ENCODE results near the gene ITGB4. TPM values are rescaled to one million over a fixed set of nuclear protein-coding genes. Genes with fewer than 3 reads are reported as not detected.

Gene ITGB4
- total RNA-seq, 1 experiment from 2014 or later: 0.28 TPM

DNA sequence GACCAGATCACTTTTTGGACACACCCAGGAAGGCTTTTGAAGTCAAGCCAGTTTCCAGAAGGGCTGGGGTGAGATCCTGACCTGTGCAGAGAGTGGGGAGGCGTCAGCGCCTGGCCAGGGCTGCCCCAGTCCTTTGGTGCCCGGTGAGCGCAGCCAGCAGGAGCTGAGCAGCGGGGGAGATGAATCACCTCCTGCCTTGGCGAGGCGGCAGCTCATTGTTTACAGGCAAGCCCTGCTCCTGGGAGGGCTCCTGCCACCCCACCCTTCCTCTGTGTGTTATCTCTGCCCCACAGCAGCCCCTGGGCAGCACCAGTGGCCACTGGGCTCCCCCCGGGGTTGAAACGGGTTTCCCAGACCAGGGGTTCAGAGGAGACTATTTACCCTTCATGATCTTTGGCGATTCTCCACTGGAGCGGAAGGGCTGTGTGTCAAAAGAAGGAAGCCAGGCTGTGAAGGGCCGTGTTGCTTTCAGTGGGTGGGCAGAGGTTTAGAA lies 14.1 kb upstream of the ITGB4 start:
- DNase-seq: no peak
- Histone ChIP-seq H3K4me3 (ENCODE audit: insufficient read depth, low read depth, low read length) (no peak overlapping the region), H3K36me3 (replicated peaks; ENCODE audit: control insufficient read depth, insufficient read depth, low read length) (peaks cover 26% of the 10 kb centered on the region), H3K27me3 (ENCODE audit: control insufficient read depth, insufficient read depth, low read length) (no peaks in the 10 kb centered on the region)

- no peak for DNase-seq
- Histone ChIP-seq H3K27me3 (ENCODE audit: control insufficient read depth, insufficient read depth, low read length) (no peaks in the 10 kb centered on the region), H3K4me3 (ENCODE audit: insufficient read depth, low read depth, low read length) (no peak overlapping the region), H3K36me3 (replicated peaks; ENCODE audit: control insufficient read depth, insufficient read depth, low read length) (peaks cover 1% of the 10 kb centered on the region)
These were observed 8.8 kb upstream of the ITGB4 start for GRCh38 chr17:75712446-75712845.

DNA sequence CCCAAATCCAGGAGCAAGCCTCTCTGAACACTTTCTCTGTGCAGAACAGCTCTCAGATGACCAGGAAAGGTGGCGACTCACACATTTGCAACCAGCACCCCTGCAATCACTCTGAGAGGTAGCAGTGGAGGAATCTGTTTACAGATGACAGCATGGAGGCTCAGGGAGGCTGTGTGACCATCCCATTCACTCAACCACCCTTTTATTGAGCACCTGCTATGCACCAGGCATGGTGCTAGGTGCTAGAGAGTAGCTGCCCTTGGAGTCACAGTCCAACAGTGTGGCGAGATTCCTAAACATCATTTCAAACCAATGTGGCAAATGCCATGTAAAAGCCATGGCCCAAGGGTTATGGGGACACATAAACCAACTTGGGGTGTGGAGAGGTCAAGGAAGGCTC lies 1.5 kb upstream of the ITGB4 start:
- H3K4me3 ChIP-seq (ENCODE audit: insufficient read depth, low read depth, low read length): no peak overlapping the region

GRCh38 chr17:75721463-75722011 lies 278 bp downstream of the ITGB4 start:
- peak overlapping the region; percentile 49 for H3K4me3 ChIP-seq (ENCODE audit: insufficient read depth, low read depth, low read length)
- H3K27me3 ChIP-seq (ENCODE audit: control insufficient read depth, insufficient read depth, low read length): peaks cover 22% of the 10 kb centered on the region
- no peaks in the 10 kb centered on the region for H3K36me3 ChIP-seq (replicated peaks; ENCODE audit: control insufficient read depth, insufficient read depth, low read length)
- no peak for DNase-seq

More for the DNA sequence above, 1.5 kb upstream of the ITGB4 start:
- Histone ChIP-seq H3K36me3 (replicated peaks; ENCODE audit: control insufficient read depth, insufficient read depth, low read length) (no peaks in the 10 kb centered on the region), H3K27me3 (ENCODE audit: control insufficient read depth, insufficient read depth, low read length) (peaks cover 22% of the 10 kb centered on the region)
- DNase-seq: no peak

DNA sequence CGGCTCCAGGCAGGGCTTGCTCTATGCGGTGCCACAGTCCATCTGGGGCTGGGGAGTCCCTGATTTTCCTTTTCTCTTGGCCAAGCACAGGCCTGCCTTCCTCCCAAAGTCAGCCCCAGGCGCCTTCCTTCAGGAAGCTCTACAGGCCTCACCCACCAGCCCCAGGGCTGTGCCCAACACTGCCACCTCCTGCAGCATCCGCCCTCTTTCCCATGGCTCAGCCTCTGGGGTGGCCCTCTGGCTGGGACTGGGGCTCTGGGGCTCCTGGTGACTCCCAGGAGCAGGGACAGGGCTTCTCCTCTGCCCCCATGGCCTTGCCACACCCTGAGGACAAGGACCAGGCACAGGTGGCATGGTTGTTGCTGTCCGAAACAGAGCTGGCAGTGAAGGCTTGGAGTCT lies 817 bp downstream of the ITGB4 start:
- Histone ChIP-seq H3K27me3 (ENCODE audit: control insufficient read depth, insufficient read depth, low read length) (peaks cover 22% of the 10 kb centered on the region), H3K4me3 (ENCODE audit: insufficient read depth, low read depth, low read length) (no peak overlapping the region), H3K36me3 (replicated peaks; ENCODE audit: control insufficient read depth, insufficient read depth, low read length) (no peaks in the 10 kb centered on the region)
- DNase-seq: peak; percentile 63

DNA sequence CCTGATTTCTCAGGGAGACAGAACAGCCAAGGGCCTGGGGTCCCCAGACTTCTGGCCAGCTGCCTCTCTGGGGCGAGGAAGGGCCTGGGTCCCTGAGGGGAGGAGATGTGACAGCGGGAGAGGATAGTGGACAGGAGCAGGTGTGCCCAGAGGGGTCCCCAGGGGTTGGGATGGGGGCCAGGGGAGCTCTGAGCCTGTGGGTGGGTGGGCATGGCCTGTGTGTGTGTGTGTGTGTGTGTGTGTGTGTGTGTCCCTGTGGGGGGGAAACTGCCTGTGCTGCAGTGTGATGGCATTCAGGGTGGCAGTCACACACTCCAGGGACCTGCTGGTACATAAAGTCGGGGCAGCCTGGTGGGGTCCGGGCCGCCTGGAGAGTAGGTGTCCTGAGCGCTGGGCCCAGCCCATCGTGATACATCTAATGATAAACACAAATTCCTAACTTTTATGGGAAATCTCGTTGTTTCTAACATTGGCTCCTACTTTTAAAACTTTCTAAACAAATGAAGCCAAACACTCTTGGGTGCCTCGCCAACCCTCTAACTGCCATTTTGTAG lies 1.4 kb downstream of the ITGB4 start:
- no peak overlapping the region for H3K4me3 ChIP-seq (ENCODE audit: insufficient read depth, low read depth, low read length)
- no peaks in the 10 kb centered on the region for H3K36me3 ChIP-seq (replicated peaks; ENCODE audit: control insufficient read depth, insufficient read depth, low read length)
- no peak for DNase-seq
- H3K27me3 ChIP-seq (ENCODE audit: control insufficient read depth, insufficient read depth, low read length): peaks cover 22% of the 10 kb centered on the region

DNA sequence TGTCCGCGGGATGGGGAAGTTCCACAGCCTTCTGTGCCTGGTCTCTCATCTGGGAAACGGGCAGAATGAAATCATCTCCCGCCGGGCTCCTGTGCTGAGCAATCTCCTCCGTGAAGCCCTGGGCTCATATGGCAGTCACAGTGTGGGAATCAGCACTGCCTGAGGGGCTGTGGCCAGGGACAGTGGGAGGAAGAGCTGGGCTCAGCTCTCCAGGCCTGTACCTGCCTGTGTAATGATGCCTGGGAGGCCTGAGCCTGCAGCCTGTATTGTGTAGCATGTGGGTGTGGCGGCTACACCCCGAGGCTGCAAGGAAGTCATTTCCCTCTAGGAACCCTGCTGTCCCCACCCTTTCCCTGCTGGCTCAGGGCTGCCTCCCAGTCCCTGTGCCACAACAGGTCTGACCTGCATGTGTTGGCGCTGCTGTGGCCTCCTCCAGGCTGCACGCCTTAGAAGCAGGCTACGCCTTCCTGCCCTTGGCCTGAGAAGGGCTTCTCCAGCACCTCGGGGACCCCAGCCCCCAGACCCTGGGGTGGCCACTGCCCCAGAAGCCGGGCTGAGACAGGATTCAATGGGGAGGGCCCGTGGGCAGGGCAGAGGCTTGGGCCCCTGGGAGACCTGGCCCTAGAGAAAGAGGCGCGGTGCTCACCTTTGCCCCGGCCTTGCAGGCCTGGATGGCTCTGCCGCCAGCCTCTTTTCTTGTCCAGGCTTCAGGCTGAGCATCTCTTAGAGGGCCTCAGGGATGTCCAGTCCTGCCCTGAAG lies 2.1 kb downstream of the ITGB4 start:
- no peak overlapping the region for H3K4me3 ChIP-seq (ENCODE audit: insufficient read depth, low read depth, low read length)

GRCh38 chr17:75724016-75725003 lies 3.1 kb downstream of the ITGB4 start:
- DNase-seq: no peak
- H3K27me3 ChIP-seq (ENCODE audit: control insufficient read depth, insufficient read depth, low read length): peaks cover 21% of the 10 kb centered on the region
- H3K36me3 ChIP-seq (replicated peaks; ENCODE audit: control insufficient read depth, insufficient read depth, low read length): no peaks in the 10 kb centered on the region
- no peak overlapping the region for H3K4me3 ChIP-seq (ENCODE audit: insufficient read depth, low read depth, low read length)

More for the DNA sequence above, 2.1 kb downstream of the ITGB4 start:
- Histone ChIP-seq H3K27me3 (ENCODE audit: control insufficient read depth, insufficient read depth, low read length) (peaks cover 22% of the 10 kb centered on the region), H3K36me3 (replicated peaks; ENCODE audit: control insufficient read depth, insufficient read depth, low read length) (no peaks in the 10 kb centered on the region)
- no peak for DNase-seq

- DNase-seq: no peak
- H3K4me3 ChIP-seq (ENCODE audit: insufficient read depth, low read depth, low read length): no peak overlapping the region
- no peaks in the 10 kb centered on the region for H3K36me3 ChIP-seq (replicated peaks; ENCODE audit: control insufficient read depth, insufficient read depth, low read length)
- peaks cover 11% of the 10 kb centered on the region for H3K27me3 ChIP-seq (ENCODE audit: control insufficient read depth, insufficient read depth, low read length)
These were observed 4.2 kb downstream of the ITGB4 start for GRCh38 chr17:75725504-75725903.

DNA sequence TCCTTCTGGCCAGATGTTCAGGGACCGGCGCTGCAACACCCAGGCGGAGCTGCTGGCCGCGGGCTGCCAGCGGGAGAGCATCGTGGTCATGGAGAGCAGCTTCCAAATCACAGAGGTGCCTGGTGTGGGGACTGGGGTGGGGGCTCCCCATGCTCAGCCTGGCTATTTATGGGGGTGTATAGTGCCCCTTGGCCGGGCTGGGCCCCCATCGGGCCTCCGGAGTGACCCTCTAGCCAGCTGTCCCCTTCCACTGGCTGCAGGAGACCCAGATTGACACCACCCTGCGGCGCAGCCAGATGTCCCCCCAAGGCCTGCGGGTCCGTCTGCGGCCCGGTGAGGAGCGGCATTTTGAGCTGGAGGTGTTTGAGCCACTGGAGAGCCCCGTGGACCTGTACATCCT lies 6.1 kb downstream of the ITGB4 start:
- Histone ChIP-seq H3K36me3 (replicated peaks; ENCODE audit: control insufficient read depth, insufficient read depth, low read length) (no peaks in the 10 kb centered on the region), H3K4me3 (ENCODE audit: insufficient read depth, low read depth, low read length) (no peak overlapping the region), H3K27me3 (ENCODE audit: control insufficient read depth, insufficient read depth, low read length) (no peaks in the 10 kb centered on the region)
- no peak for DNase-seq

- H3K4me3 ChIP-seq (ENCODE audit: insufficient read depth, low read depth, low read length): no peak overlapping the region
- H3K27me3 ChIP-seq (ENCODE audit: control insufficient read depth, insufficient read depth, low read length): no peaks in the 10 kb centered on the region
- no peaks in the 10 kb centered on the region for H3K36me3 ChIP-seq (replicated peaks; ENCODE audit: control insufficient read depth, insufficient read depth, low read length)
- DNase-seq: no peak
These were observed 8.1 kb downstream of the ITGB4 start for GRCh38 chr17:75729351-75729750.

GRCh38 chr17:75730065-75730464 lies 8.8 kb downstream of the ITGB4 start:
- H3K4me3 ChIP-seq (ENCODE audit: insufficient read depth, low read depth, low read length): no peak overlapping the region
- no peaks in the 10 kb centered on the region for H3K27me3 ChIP-seq (ENCODE audit: control insufficient read depth, insufficient read depth, low read length)
- DNase-seq: no peak
- H3K36me3 ChIP-seq (replicated peaks; ENCODE audit: control insufficient read depth, insufficient read depth, low read length): no peaks in the 10 kb centered on the region

GRCh38 chr17:75731086-75731715 lies 9.9 kb downstream of the ITGB4 start:
- no peaks in the 10 kb centered on the region for H3K27me3 ChIP-seq (ENCODE audit: control insufficient read depth, insufficient read depth, low read length)
- H3K4me3 ChIP-seq (ENCODE audit: insufficient read depth, low read depth, low read length): no peak overlapping the region
- peak; percentile 53 for DNase-seq
- no peaks in the 10 kb centered on the region for H3K36me3 ChIP-seq (replicated peaks; ENCODE audit: control insufficient read depth, insufficient read depth, low read length)
